ENCODE results near the gene MYT1. TPM values are rescaled to one million over a fixed set of nuclear protein-coding genes. Genes with fewer than 3 reads are reported as not detected.

MYT1 gene
- total RNA-seq, 1 donor from 2014 or later, result not detected

- DNase-seq (ENCODE audit: low read depth) (peak; percentile 78), FAIRE-seq (no peak)
- TF ChIP-seq CTCF (IDR thresholded peaks at IDR 0.05; ENCODE audit: insufficient read depth, low read length, severe bottlenecking), result no peak
- Histone ChIP-seq H3K36me3 (ENCODE audit: control insufficient read depth, insufficient read depth, low read length) (no peaks in the 10 kb centered on the region), H3K27me3 (ENCODE audit: control insufficient read depth, insufficient read depth, low read length) (peaks cover 2% of the 10 kb centered on the region), H3K4me3 (ENCODE audit: low read depth, low read length) (no peak overlapping the region)
Measured at GRCh38 chr20:64205611-64206026, 41.4 kb downstream of the MYT1 start.

GRCh38 chr20:64206614-64207013 lies 42.4 kb downstream of the MYT1 start:
- H3K4me3 ChIP-seq (ENCODE audit: low read depth, low read length), result no peak overlapping the region
- FAIRE-seq, result no peak
- H3K36me3 ChIP-seq (ENCODE audit: control insufficient read depth, insufficient read depth, low read length), result no peaks in the 10 kb centered on the region
- TF ChIP-seq CTCF (IDR thresholded peaks at IDR 0.05; ENCODE audit: insufficient read depth, low read length, severe bottlenecking), result no peak
- peaks cover 3% of the 10 kb centered on the region for H3K27me3 ChIP-seq (ENCODE audit: control insufficient read depth, insufficient read depth, low read length)
- DNase-seq (ENCODE audit: low read depth), result no peak

- H3K36me3 ChIP-seq (ENCODE audit: control insufficient read depth, insufficient read depth, low read length), result no peaks in the 10 kb centered on the region
- FAIRE-seq (no peak), DNase-seq (ENCODE audit: low read depth) (no peak)
- no peak overlapping the region for H3K4me3 ChIP-seq (ENCODE audit: low read depth, low read length)
- H3K27me3 ChIP-seq (ENCODE audit: control insufficient read depth, insufficient read depth, low read length), result peaks cover 2% of the 10 kb centered on the region
- no peak for TF ChIP-seq CTCF (IDR thresholded peaks at IDR 0.05; ENCODE audit: insufficient read depth, low read length, severe bottlenecking)
Measured at GRCh38 chr20:64207641-64208590, 43.7 kb downstream of the MYT1 start.

- H3K36me3 ChIP-seq (ENCODE audit: control insufficient read depth, insufficient read depth, low read length), result no peaks in the 10 kb centered on the region
- no peak overlapping the region for H3K4me3 ChIP-seq (ENCODE audit: low read depth, low read length)
- DNase-seq (ENCODE audit: low read depth) (no peak), FAIRE-seq (no peak)
- no peak for TF ChIP-seq CTCF (IDR thresholded peaks at IDR 0.05; ENCODE audit: insufficient read depth, low read length, severe bottlenecking)
- H3K27me3 ChIP-seq (ENCODE audit: control insufficient read depth, insufficient read depth, low read length), result peaks cover 1% of the 10 kb centered on the region
Measured at GRCh38 chr20:64209148-64209547, 44.9 kb downstream of the MYT1 start.

GRCh38 chr20:64210656-64211369 lies 46.6 kb downstream of the MYT1 start:
- FAIRE-seq, result no peak

More at GRCh38 chr20:64210656-64211369, 46.6 kb downstream of the MYT1 start:
- Histone ChIP-seq H3K4me3 (ENCODE audit: low read depth, low read length) (no peak overlapping the region), H3K27me3 (ENCODE audit: control insufficient read depth, insufficient read depth, low read length) (peaks cover 1% of the 10 kb centered on the region), H3K36me3 (ENCODE audit: control insufficient read depth, insufficient read depth, low read length) (no peaks in the 10 kb centered on the region)
- TF ChIP-seq CTCF (IDR thresholded peaks at IDR 0.05; ENCODE audit: insufficient read depth, low read length, severe bottlenecking), result no peak
- peak; percentile 21 for DNase-seq (ENCODE audit: low read depth)
